SK-N-SH treated with all-trans-retinoic acid at 6 μM for 48 hours (cell line): ENCODE data around the gene CD248.

Source experiments
- PPARA ChIP-seq: fragments of 250-450 bp; sonication (Bioruptor Pico); IDR thresholded peaks from 2 replicates; pipeline ENCODE4 v1.5.0; 2020; ENCODE audit warnings: mild to moderate bottlenecking, borderline replicate concordance
- ZNF70 ChIP-seq: fragments of 450-650 bp; formaldehyde crosslinking; IDR thresholded peaks from 2 replicates; pipeline ENCODE4 v1.5.0; 2020; ENCODE audit warnings: mild to moderate bottlenecking, moderate library complexity

- TF ChIP-seq PPARA (CRISPR knock-in tag) (no peak), ZNF70 (CRISPR knock-in tag) (no peak)
Observed at GRCh38 chr11:66309475-66309874, 7.4 kb downstream of the CD248 start.
